IPS-20b (cell line): Measurements from ENCODE around the gene RPS5.
A peak's percentile ranks its signal among the peaks of the same experiment; 100 is the strongest.

Experiments used
- H3K27ac ChIP-seq: one replicate; pipeline ENCODE4 v1.5.1; 2013; ENCODE audit warnings: low read length
- H3K27me3 ChIP-seq: 2 replicates; pipeline ENCODE4 v1.6.1; 2013; ENCODE audit warnings: mild to moderate bottlenecking, low read length, inconsistent platforms; ENCODE audit not compliant: insufficient read depth
- H3K36me3 ChIP-seq: 2 replicates; pipeline ENCODE4 v1.6.1; 2013; ENCODE audit warnings: low read depth, mild to moderate bottlenecking, inconsistent platforms, low read length, moderate library complexity; ENCODE audit not compliant: insufficient read depth
- H3K4me1 ChIP-seq: 2 replicates; pipeline ENCODE4 v1.6.1; 2013; ENCODE audit warnings: mild to moderate bottlenecking, control low read depth, inconsistent platforms, low read length, moderate library complexity; ENCODE audit not compliant: insufficient read depth
- H3K4me3 ChIP-seq: 2 replicates; pipeline ENCODE4 v1.5.1; 2013; ENCODE audit warnings: mild to moderate bottlenecking, low read length, inconsistent platforms
- H3K9ac ChIP-seq: 2 replicates; pipeline ENCODE4 v1.6.1; 2013; ENCODE audit warnings: low read depth, mild to moderate bottlenecking, inconsistent platforms, low read length, moderate library complexity
- H3K9me3 ChIP-seq: 2 replicates; pipeline ENCODE4 v1.6.1; 2013; ENCODE audit warnings: mild to moderate bottlenecking, low read depth, low read length, inconsistent platforms; ENCODE audit not compliant: insufficient read depth

The RPS5 gene

DNA sequence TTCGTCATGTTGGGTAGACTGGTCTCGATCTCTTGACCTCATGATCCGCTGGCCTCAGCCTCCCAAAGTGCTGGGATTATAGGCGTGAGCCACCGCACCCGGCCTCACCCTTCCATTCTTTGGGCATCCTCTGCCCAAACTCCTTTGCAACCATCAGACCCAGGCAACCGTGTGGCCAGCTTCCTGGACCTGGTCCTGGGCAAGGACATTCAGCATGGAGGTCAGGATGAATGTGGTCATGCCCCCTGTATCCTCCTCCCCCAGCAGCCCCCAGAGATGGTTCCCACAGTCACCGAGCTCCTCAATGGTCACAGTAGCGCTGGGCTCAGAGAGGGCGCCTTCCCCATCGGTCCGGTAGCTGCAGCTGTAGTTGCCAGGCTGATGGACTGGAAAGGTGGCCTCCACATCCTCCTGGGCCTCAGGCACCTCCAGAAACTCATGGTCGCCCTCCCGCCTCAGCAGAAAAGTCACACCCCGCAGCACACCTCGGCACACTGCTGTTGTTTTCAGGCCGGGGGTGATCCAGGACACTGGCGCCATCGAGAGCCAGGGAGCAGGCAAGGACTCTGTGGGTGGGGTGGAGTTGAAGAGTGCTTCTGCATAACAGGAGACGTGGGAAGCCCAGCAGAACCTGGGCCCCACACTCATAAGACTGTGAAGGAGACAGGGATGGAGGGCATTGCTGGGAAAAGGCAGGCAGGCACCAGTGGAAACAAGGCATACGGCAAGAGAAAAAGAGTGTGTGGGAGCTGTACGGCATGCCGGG, 34.9 kb upstream of the RPS5 start:
- H3K9ac ChIP-seq: no peak overlapping the region
- H3K27me3 ChIP-seq: peaks cover 8% of the 10 kb centered on the region; the same call in 1 of the 2 replicates
- H3K27ac ChIP-seq: no peak overlapping the region
- H3K36me3 ChIP-seq: no peaks in the 10 kb centered on the region
- H3K4me3 ChIP-seq: no peak overlapping the region
- no peaks in the 10 kb centered on the region for H3K9me3 ChIP-seq
- H3K4me1 ChIP-seq: no peaks in the 10 kb centered on the region

DNA sequence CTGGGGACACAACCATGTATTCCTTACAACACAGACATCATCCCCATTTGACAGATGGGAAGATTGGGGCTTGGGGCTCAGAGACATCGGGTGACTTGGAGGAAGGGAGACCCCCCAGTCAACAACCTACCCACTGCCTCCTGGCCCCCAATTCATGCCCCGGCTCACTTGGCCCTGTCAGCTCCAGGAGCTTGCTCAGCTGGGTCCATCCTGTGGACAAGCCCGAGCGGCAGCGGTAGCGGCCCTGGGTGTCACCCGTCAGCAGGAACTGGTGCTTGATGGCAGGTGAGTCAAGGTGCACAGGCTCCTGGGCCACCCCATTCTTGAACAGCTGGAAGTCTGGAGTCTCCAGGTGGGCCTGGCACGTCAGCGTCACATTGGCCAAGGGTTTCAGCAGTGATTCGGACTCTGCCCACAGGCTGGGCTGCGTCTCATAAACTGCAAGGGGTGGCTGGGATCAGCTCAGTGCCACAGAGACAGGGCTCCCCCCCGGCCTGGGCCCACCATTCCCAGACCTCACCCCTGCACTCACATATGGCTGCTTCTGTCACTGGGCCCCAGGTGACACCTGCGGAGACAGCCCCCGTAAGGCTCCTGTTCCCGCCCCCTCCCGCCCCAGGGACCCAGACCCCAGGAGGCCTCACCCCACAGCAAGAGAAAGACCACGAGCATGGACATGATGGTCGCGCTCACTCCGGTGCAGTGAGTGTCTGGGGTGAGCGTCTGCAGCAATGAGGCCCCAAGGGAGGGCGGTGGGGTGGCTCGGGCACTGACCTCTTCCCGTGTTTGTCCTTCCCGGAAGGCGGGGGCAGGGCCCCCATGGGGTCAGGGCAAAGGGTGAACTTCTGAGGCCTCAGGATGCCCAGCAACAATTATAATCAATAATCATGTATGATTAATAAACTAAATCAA, 34.1 kb upstream of the RPS5 start, which contains the start of gene A1BG:
Gene A1BG (minus strand): TSS at position 733 of the 912 bp plus-strand sequence. CDS start 55 bp downstream, at position 678.
- no peaks in the 10 kb centered on the region for H3K9me3 ChIP-seq
- H3K27me3 ChIP-seq: peaks cover 6% of the 10 kb centered on the region; the same call in 1 of the 2 replicates
- no peak within 1 kb of the TSS for H3K4me3 ChIP-seq
- no peak within 1 kb of the TSS for H3K9ac ChIP-seq
- no peaks in the 10 kb centered on the region for H3K4me1 ChIP-seq
- H3K36me3 ChIP-seq: no peaks in the 10 kb centered on the region
- H3K27ac ChIP-seq: no peak within 1 kb of the TSS

DNA sequence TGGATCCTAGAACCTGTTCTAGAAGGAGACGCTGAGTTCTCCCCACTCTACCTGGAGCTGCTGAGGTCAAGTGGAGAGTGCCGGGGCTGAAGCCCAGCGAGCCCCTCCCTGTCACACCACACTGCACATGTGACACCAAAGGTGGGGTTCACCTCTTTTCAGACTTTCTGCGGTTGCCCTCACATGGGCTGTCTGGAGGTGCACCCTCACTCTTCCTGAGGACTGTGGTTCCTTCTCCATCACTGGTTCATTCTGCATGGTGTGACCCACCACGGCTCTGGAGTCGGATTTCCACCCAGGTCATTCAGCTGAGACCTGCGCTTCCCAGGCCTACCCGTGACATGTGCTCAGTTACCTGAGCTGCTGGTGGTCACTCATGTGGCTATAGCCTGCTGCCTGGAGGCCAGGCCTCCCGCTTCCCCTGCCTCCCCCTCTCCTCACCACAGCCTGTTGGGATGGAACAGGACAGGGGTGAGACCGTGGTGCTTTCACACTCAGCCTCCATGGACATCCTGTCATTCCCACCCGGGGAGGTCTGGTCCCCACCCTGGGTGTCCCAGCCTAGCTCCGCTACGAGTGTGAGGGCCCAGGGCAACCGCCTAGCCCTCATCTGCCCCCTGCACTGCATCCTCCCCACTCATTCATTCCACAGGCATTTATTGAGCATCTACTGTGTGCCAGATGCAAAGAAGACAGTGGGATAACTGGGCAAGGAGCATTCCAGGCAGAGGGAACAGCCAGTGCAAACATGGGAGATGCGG, 33.2 kb upstream of the RPS5 start:
- H3K27me3 ChIP-seq: no peaks in the 10 kb centered on the region
- H3K9me3 ChIP-seq: no peaks in the 10 kb centered on the region
- no peak overlapping the region for H3K27ac ChIP-seq
- H3K4me1 ChIP-seq: no peaks in the 10 kb centered on the region
- no peak overlapping the region for H3K4me3 ChIP-seq
- no peak overlapping the region for H3K9ac ChIP-seq
- H3K36me3 ChIP-seq: no peaks in the 10 kb centered on the region

DNA sequence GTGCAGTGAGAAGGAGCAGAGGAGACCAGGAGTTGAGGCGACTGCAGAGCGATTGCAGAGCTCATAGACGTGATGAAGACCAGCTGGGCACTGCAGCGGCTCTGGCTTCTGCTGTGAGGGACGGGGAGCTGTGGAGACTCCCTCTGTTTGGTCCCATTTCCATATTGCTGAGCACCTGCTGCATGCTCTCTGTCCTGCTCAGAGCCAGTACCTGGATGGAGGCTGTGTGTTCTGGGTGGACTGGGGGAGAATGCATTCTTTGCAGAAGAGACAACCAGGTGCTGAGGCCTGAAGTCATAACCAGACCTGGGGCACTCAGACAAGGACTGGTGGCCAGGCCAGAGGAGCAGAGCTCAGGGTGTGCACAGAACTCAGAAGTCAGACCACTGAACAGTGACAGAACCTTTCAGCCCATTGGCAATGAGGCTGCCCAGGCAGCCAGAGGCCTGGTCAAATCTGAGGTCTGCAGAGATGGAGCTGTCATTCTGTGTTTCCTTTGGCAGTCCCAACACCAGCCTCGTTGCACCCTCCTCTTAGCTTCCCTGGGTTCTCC, 32.5 kb upstream of the RPS5 start:
- H3K4me3 ChIP-seq: no peak overlapping the region
- H3K4me1 ChIP-seq: no peaks in the 10 kb centered on the region
- H3K9me3 ChIP-seq: no peaks in the 10 kb centered on the region
- no peaks in the 10 kb centered on the region for H3K36me3 ChIP-seq
- H3K27ac ChIP-seq: no peak overlapping the region
- no peaks in the 10 kb centered on the region for H3K27me3 ChIP-seq
- H3K9ac ChIP-seq: no peak overlapping the region

DNA sequence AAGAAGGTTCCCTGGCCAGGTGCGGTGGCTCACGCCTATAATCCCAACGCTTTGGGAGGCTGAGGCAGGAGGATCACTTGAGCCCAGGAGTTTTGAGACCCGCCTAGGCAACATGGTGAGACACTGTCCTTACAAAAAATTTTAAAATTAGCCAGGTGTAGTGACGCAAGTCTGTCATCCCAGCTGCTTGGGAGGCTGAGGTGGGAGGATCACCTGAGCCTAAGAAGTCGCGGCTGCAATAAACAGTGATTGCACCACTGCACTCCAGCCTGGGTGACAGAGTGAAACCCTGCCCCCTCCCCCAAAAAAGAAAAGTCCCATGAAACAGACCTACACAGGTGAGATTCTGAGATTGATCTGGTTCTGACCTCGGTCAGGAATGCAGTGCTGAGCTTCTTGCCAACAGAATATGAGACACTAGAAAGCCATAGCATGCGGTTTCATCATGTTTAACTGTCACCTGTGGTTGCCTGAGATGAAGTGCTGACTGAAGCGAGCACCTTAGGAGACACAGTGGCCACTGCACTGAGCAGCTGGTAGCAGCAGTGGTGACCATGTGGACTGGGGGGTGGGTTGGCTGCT, 31.8 kb upstream of the RPS5 start:
- Histone ChIP-seq H3K27me3 (no peaks in the 10 kb centered on the region), H3K9me3 (no peaks in the 10 kb centered on the region), H3K27ac (no peak overlapping the region), H3K4me3 (no peak overlapping the region), H3K36me3 (no peaks in the 10 kb centered on the region), H3K4me1 (no peaks in the 10 kb centered on the region), H3K9ac (no peak overlapping the region)

DNA sequence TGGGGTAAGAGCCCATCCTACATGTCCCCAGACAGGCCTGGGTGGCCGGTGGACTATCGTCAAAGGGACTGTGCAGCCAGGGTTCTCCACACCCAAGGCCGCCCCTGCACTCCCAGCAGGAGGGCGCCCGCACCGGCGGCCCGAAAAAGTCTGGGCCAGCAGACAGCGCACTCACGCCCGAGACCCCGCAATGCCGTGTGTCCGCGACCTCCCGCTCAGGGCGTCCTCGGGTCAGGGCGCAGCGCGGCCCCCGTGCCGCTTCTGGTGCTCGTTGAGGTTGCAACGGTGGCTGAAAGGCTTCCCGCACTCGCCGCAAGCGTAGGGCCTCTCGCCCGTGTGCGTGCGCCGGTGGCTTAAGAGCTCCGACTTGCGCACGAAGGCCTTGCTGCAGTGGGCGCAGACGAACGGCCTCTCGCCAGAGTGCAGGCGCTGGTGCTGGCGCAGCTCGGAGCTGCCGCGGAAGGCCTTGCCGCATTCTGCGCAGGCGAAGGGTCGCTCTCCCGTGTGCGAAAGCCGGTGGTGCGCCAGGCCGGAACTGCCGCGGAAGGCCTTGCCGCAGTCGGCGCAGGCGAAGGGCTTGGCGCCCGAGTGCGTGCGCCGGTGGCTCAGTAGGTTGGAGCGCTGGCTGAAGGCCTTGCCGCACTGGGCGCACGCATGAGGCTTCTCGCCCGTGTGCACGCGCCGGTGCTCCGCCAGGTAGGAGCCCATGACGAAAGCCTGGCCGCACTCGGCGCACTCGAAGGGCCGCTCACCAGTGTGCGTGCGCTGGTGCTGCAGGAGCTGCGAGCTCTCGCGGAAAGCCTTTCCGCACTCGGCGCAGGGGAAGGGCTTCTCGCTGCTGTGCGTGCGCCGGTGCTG, 30.9 kb upstream of the RPS5 start:
- no peaks in the 10 kb centered on the region for H3K36me3 ChIP-seq
- no peaks in the 10 kb centered on the region for H3K27me3 ChIP-seq
- H3K4me3 ChIP-seq: no peak overlapping the region
- H3K9ac ChIP-seq: no peak overlapping the region
- no peaks in the 10 kb centered on the region for H3K9me3 ChIP-seq
- H3K4me1 ChIP-seq: no peaks in the 10 kb centered on the region
- H3K27ac ChIP-seq: no peak overlapping the region

DNA sequence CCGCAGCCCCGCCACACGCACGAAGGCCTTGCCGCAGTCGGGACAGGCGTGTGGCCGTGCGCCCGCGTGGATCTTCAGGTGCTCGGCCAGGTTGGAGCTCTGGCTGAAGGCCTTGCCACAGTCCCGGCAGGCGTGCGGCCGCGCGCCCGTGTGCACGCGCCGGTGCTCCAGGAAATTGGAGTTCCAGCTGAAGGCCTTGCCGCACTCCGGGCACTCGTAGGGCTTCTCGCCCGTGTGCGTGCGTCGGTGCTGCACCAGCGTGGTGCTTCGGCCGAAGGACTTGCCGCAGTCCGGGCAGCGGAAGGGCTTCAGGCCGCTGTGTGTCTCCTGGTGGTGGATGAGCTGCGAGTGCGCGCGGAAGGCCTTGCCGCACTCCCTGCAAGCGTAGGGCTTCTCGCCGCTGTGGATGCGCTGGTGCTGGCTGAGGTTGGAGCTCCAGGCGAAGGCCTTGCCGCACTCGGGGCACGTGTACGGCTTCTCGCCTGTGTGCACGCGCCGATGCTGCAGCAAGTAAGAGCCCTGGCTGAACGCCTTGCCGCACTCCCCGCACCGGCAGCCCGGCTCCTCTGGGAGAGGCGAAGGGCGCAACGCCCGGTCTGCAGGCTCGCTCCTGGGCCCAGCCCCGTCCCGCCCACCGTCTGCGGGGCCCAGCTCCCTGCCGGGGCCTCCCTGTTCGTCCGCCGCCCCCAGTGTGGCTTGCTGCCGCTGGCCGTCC, 30.1 kb upstream of the RPS5 start:
- no peaks in the 10 kb centered on the region for H3K9me3 ChIP-seq
- H3K36me3 ChIP-seq: no peaks in the 10 kb centered on the region
- no peak overlapping the region for H3K27ac ChIP-seq
- no peaks in the 10 kb centered on the region for H3K4me1 ChIP-seq
- H3K4me3 ChIP-seq: no peak overlapping the region
- no peak overlapping the region for H3K9ac ChIP-seq
- H3K27me3 ChIP-seq: no peaks in the 10 kb centered on the region

DNA sequence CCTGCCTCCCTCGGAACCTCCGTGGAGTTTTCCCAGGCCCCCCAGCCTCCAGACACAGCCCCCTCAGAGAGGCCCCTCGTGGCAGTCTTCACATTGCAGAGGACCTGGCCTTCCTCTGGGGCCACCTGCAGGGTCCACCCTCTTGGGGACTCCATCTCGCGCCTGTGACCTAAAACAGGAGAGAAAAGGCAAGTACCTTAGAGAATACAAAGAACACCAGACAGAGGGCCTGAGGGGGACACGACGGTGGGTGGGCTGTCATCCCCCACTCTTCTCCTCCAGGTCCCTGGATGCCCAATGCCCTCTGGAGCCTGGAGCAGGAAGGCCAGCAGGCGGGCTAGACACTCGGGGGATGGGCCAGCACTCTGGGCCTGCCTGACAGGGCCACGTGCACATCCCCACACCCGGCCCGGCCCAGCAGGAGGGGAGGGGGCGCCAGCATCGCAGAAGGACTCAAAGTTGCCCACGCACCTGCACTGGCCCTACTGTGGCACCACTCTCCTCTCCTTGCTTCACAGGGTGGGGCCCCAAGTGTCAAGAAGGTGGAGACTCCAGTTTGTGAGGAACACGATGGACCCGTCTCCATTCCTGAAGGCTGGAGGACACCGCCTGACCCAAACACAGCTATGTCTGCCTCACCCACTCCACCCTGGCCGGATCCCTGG, 29.5 kb upstream of the RPS5 start:
- Histone ChIP-seq H3K9ac (no peak overlapping the region), H3K9me3 (no peaks in the 10 kb centered on the region), H3K4me1 (no peaks in the 10 kb centered on the region), H3K36me3 (no peaks in the 10 kb centered on the region), H3K27me3 (no peaks in the 10 kb centered on the region), H3K4me3 (no peak overlapping the region), H3K27ac (no peak overlapping the region)

DNA sequence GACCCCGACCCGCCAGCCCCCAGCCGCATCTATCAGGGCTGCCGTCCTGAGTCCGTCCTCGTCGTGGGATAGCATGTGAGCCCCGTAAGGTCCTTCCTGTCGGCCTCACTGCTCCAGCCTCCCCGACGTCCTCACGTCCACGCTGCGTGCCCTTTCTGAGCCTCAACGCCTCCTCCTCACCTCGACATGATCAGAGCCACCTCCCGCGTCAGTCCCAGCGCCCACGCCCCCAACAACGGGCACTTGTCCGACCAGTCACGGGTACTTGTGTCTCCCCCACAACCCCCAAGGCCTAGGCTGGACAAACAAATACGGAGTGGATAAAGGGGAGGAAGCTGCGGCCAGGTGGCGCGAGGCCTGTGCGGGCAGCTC, 25.2 kb upstream of the RPS5 start:
- Histone ChIP-seq H3K9ac (peak overlapping the region; percentile 92), H3K4me1 (no peaks in the 10 kb centered on the region), H3K9me3 (no peaks in the 10 kb centered on the region), H3K27me3 (no peaks in the 10 kb centered on the region), H3K36me3 (no peaks in the 10 kb centered on the region), H3K27ac (peak overlapping the region; percentile 80), H3K4me3 (peak overlapping the region; percentile 75)
